ENCODE data around the gene UMPS. TPM values are rescaled to one million over a fixed set of nuclear protein-coding genes. Genes with fewer than 3 reads are reported as not detected.

Gene UMPS
- total and polyA plus RNA-seq, 9 of the 15 experiments (the other 6 are each of a cell fraction or from before 2014, with no cell fraction given), result 28.9 to 91.0 (median 45.9) TPM

- H4K20me1 ChIP-seq (replicated peaks; ENCODE audit: control insufficient read depth, insufficient read depth, low read length), result no peaks in the 10 kb centered on the region
- H3K4me1 ChIP-seq (replicated peaks in 1 of 2; ENCODE audit: control insufficient read depth in 2 of 2, insufficient read depth in 2 of 2, low read length in 2 of 2), result no peaks in the 10 kb centered on the region; a peak in 1 of 5 replicates
- ChIA-PET CTCF (ENCODE audit: low intra/inter-chr PET ratio) (no interaction called here), POLR2A (no interaction called here)
- H3K9ac ChIP-seq (ENCODE audit: insufficient read depth in 1 of 2, low read depth in 2 of 2, low read length in 2 of 2), result no peak overlapping the region
- WGBS (ENCODE audit: insufficient coverage, low coverage, missing lambda C conversion rate), result 22% methylated on average over 8 of the region's 12 CpGs
- no peaks in the 10 kb centered on the region for H3K9me1 ChIP-seq (ENCODE audit: control insufficient read depth, insufficient read depth, low read length)
- H3K4me2 ChIP-seq (ENCODE audit: insufficient read depth, low read length), result no peak overlapping the region
- TF ChIP-seq RBM25 (IDR thresholded peaks at IDR 0.05; ENCODE audit: low read depth, low read length, severe bottlenecking), result peak; percentile 55
- TF ChIP-seq EZH2 (IDR thresholded peaks at IDR 0.05; ENCODE audit: borderline replicate concordance, low read depth, low read length), result no peak
- intact Hi-C loops (cut with micrococcal nuclease) (no loop called here), in situ Hi-C loops (cut with MboI) (no loop called here)
- no peaks in the 10 kb centered on the region; the same call in 1 of the 2 replicates for H3K9me3 ChIP-seq (replicated peaks; ENCODE audit: control insufficient read depth, insufficient read depth, low read depth, low read length)
- no peaks in the 10 kb centered on the region for H3K36me3 ChIP-seq (ENCODE audit: control insufficient read depth, insufficient read depth, low read length)
- no peak for ATAC-seq
- FAIRE-seq, result no peak
- H3K27me3 ChIP-seq (ENCODE audit: control insufficient read depth in 2 of 2, insufficient read depth in 2 of 2, low read length in 2 of 2), result peaks cover 2 to 19% of the 10 kb centered on the region in 2 experiments; a peak in 4 of 5 replicates
- H3K27ac ChIP-seq (ENCODE audit: extremely low read depth, low read depth, low read length), result no peak overlapping the region
- BruUV-seq (replicated peaks), result no TSS peak
- H3K79me2 ChIP-seq (ENCODE audit: control insufficient read depth, insufficient read depth, low read length), result no peaks in the 10 kb centered on the region
- no peak overlapping the region for H3K4me3 ChIP-seq
- no peak overlapping the region for H2AFZ ChIP-seq (ENCODE audit: low read depth, low read length)
- DNase-seq (ENCODE audit: extremely low read depth in 1 of 4, low spot score in 3 of 4), result no peak
Measured at GRCh38 chr3:124698030-124698770, 32.1 kb upstream of the UMPS start.

GRCh38 chr3:124699051-124699450 lies 31.2 kb upstream of the UMPS start:
- ChIA-PET POLR2A (interaction anchor here (1.0 kb wide), 1 partner anchor 9 kb away, joined by 3 read pairs; no protein-coding TSS in a partner anchor), CTCF (ENCODE audit: low intra/inter-chr PET ratio) (no interaction called here)
- FAIRE-seq (no peak), ATAC-seq (no peak), DNase-seq (ENCODE audit: extremely low read depth in 1 of 4, low spot score in 3 of 4) (no peak)
- Histone ChIP-seq H3K27ac (ENCODE audit: extremely low read depth, low read depth, low read length) (no peak overlapping the region), H3K4me3 (no peak overlapping the region), H3K36me3 (ENCODE audit: control insufficient read depth, insufficient read depth, low read length) (no peaks in the 10 kb centered on the region), H3K9me1 (ENCODE audit: control insufficient read depth, insufficient read depth, low read length) (no peaks in the 10 kb centered on the region), H3K79me2 (ENCODE audit: control insufficient read depth, insufficient read depth, low read length) (no peaks in the 10 kb centered on the region), H3K9me3 (replicated peaks; ENCODE audit: control insufficient read depth, insufficient read depth, low read depth, low read length) (no peaks in the 10 kb centered on the region), H3K4me2 (ENCODE audit: insufficient read depth, low read length) (no peak overlapping the region), H3K9ac (ENCODE audit: insufficient read depth in 1 of 2, low read depth in 2 of 2, low read length in 2 of 2) (no peak overlapping the region), H3K4me1 (replicated peaks in 1 of 2; ENCODE audit: control insufficient read depth in 2 of 2, insufficient read depth in 2 of 2, low read length in 2 of 2) (no peaks in the 10 kb centered on the region; a peak in 1 of 5 replicates), H3K27me3 (ENCODE audit: control insufficient read depth in 2 of 2, insufficient read depth in 2 of 2, low read length in 2 of 2) (peaks cover 2 to 19% of the 10 kb centered on the region in 2 experiments; a peak in 4 of 5 replicates), H4K20me1 (replicated peaks; ENCODE audit: control insufficient read depth, insufficient read depth, low read length) (no peaks in the 10 kb centered on the region), H2AFZ (ENCODE audit: low read depth, low read length) (no peak overlapping the region)
- intact Hi-C loops (cut with micrococcal nuclease) (no loop called here), in situ Hi-C loops (cut with MboI) (no loop called here)
- 8% methylated on average over 1 of the region's 1 CpG for WGBS (ENCODE audit: insufficient coverage, low coverage, missing lambda C conversion rate)
- BruUV-seq (replicated peaks), result no TSS peak
- TF ChIP-seq WHSC1 (IDR thresholded peaks at IDR 0.05; ENCODE audit: low read length) (no peak), KDM4B (IDR thresholded peaks at IDR 0.05; ENCODE audit: borderline replicate concordance in 2 of 2, low read depth in 1 of 2) (no peak), TAF15 (IDR thresholded peaks at IDR 0.05; ENCODE audit: low read depth, low read length) (no peak), RBM17 (IDR thresholded peaks at IDR 0.05; ENCODE audit: borderline replicate concordance, low read depth, low read length) (no peak), FOSL1 (tag; conservative IDR thresholded peaks at IDR 0.05) (no peak), ZEB2 (IDR thresholded peaks at IDR 0.05) (no peak), GMEB1 (CRISPR knock-in tag; IDR thresholded peaks at IDR 0.05) (no peak), ZNF282 (CRISPR knock-in tag; IDR thresholded peaks at IDR 0.05) (no peak), HOMEZ (CRISPR knock-in tag; IDR thresholded peaks at IDR 0.05) (no peak)
